Liver (tissue), 9 donors: ENCODE data around the gene ITPK1. TPM values are rescaled to one million over a fixed set of nuclear protein-coding genes. Genes with fewer than 3 reads are reported as not detected.

Source experiments
- DNase-seq: peaks from one replicate; pipeline ENCODE4 v3.0.0-alpha.2; 2017; ENCODE audit warnings: low spot score
- H3K27ac ChIP-seq, 2 donors: one replicate each; pipeline ENCODE4 v1.7.0; 2013; ENCODE audit warnings: inconsistent platforms in 2 of 2, low read length in 2 of 2, control low read depth in 1 of 2, low read depth in 1 of 2, mild to moderate bottlenecking in 1 of 2
- H3K27me3 ChIP-seq, 4 donors: one replicate each; pipeline versions ENCODE4 v1.6.1 to v1.7.0; 2013; ENCODE audit warnings: low read length in 3 of 4, inconsistent platforms in 1 of 4, mild to moderate bottlenecking in 1 of 4, moderate library complexity in 1 of 4; ENCODE audit not compliant: control insufficient read depth in 4 of 4, insufficient read depth in 4 of 4
- H3K36me3 ChIP-seq, 4 donors: one replicate each; pipeline versions ENCODE4 v1.6.1 to v1.7.0; 2013; ENCODE audit warnings: low read length in 3 of 4, mild to moderate bottlenecking in 3 of 4, low read depth in 1 of 4, moderate library complexity in 1 of 4; ENCODE audit not compliant: control insufficient read depth in 4 of 4, insufficient read depth in 3 of 4
- H3K4me1 ChIP-seq, 4 donors: one replicate each; pipeline versions ENCODE4 v1.6.1 to v1.7.0; 2013; ENCODE audit warnings: low read length in 3 of 4, mild to moderate bottlenecking in 3 of 4, moderate library complexity in 1 of 4; ENCODE audit not compliant: control insufficient read depth in 4 of 4, insufficient read depth in 4 of 4
- H3K4me3 ChIP-seq, 3 donors: one replicate each; pipeline versions ENCODE4 v1.6.1 to v1.7.0; 2013; ENCODE audit warnings: low read length in 3 of 3, control low read depth in 1 of 3, low read depth in 1 of 3, mild to moderate bottlenecking in 1 of 3
- H3K9ac ChIP-seq, 2 donors: one replicate each; pipeline ENCODE4 v1.7.0; 2013; ENCODE audit warnings: low read length in 2 of 2, mild to moderate bottlenecking in 2 of 2, moderate library complexity in 2 of 2, control low read depth in 1 of 2, low read depth in 1 of 2
- H3K9me3 ChIP-seq, 4 donors: one replicate each; pipeline versions ENCODE4 v1.6.1 to v1.7.0; 2013; ENCODE audit warnings: low read length in 3 of 4; ENCODE audit not compliant: control insufficient read depth in 4 of 4
- EGR1 ChIP-seq, 2 donors: IDR thresholded peaks; 2 replicates each; pipeline ENCODE4 v1.6.1; 2016 to 2018; ENCODE audit warnings: antibody characterized with exemption in 2 of 2, low read depth in 2 of 2
- FOXA1 ChIP-seq: IDR thresholded peaks from 2 replicates; pipeline ENCODE4 v1.6.1; 2016; ENCODE audit warnings: antibody characterized with exemption
- FOXA2 ChIP-seq: IDR thresholded peaks from 2 replicates; pipeline ENCODE4 v1.6.1; 2016; ENCODE audit warnings: antibody characterized with exemption
- GABPA ChIP-seq, 2 donors: IDR thresholded peaks in 1 of 2; conservative IDR thresholded peaks in 1 of 2; 2 replicates each; pipeline ENCODE4 v1.6.1; 2016; ENCODE audit warnings: antibody characterized with exemption in 2 of 2, mild to moderate bottlenecking in 1 of 2, moderate library complexity in 1 of 2
- HNF4A ChIP-seq, 2 donors: conservative IDR thresholded peaks; 2 replicates each; pipeline ENCODE4 v1.6.1; 2016; ENCODE audit warnings: antibody characterized with exemption in 2 of 2, mild to moderate bottlenecking in 2 of 2
- HNF4G ChIP-seq: IDR thresholded peaks from 2 replicates; pipeline ENCODE4 v1.6.1; 2016; ENCODE audit warnings: antibody characterized with exemption
- JUND ChIP-seq, 2 donors: IDR thresholded peaks; 2 replicates each; pipeline ENCODE4 v1.6.1; 2016; ENCODE audit warnings: antibody characterized with exemption in 2 of 2
- NR2F2 ChIP-seq: IDR thresholded peaks from 2 replicates; pipeline ENCODE4 v1.6.1; 2016; ENCODE audit warnings: antibody characterized with exemption
- RAD21 ChIP-seq, 2 donors: IDR thresholded peaks; 2 replicates each; pipeline ENCODE4 v1.6.1; 2016; ENCODE audit warnings: antibody characterized with exemption in 2 of 2, mild to moderate bottlenecking in 2 of 2
- RXRA ChIP-seq, 2 donors: IDR thresholded peaks; 2 replicates each; pipeline ENCODE4 v1.6.1; 2017 to 2018; ENCODE audit warnings: antibody characterized with exemption in 2 of 2, mild to moderate bottlenecking in 1 of 2
- SP1 ChIP-seq: IDR thresholded peaks from 2 replicates; pipeline ENCODE4 v1.6.1; 2018; ENCODE audit warnings: antibody characterized with exemption, mild to moderate bottlenecking
- TAF1 ChIP-seq: conservative IDR thresholded peaks from 2 replicates; pipeline ENCODE4 v1.6.1; 2016; ENCODE audit warnings: antibody characterized with exemption, mild to moderate bottlenecking
- YY1 ChIP-seq: IDR thresholded peaks from 2 replicates; pipeline ENCODE4 v1.6.1; 2016; ENCODE audit warnings: antibody characterized with exemption, mild to moderate bottlenecking
- WGBS: extraction: QIAGEN DNeasy Blood & Tissue Kit; methylation state at CpG from one replicate; pipeline ENCODE4 v1.1.7; 2013; 5-methylcytosine and 5-hydroxymethylcytosine counted together
- polyA plus RNA-seq, 2 donors: library from polyadenylated mRNA; stranded (reverse) in 1 of 2; unstranded in 1 of 2; fragments of 200-250 nt in 1 of 2; fragments of >200 nt in 1 of 2; fragmentation: Nextera tagmentation in 1 of 2; extraction: Ambion mirVana in 1 of 2; gene quantifications; one replicate each; pipeline versions ENCODE4 v1.2.1 to v1.2.3, GENCODE V29; 2013 to 2015
- total RNA-seq, 2 donors: library from RNA; depleted of rRNA; stranded (reverse); fragments of >200 nt; gene quantifications; one replicate each; pipeline ENCODE4 v1.2.3, GENCODE V29; 2014
- TF ChIP-seq, protein P1 (sequence below): fragments of 150-350 bp; IDR thresholded peaks from 2 replicates; pipeline ENCODE4 v1.5.1; 2017; ENCODE audit warnings: improper control_type of control experiment, low read depth, low read length; ENCODE audit not compliant: missing input control
- TF ChIP-seq, protein P2 (sequence below): IDR thresholded peaks from 2 replicates; pipeline ENCODE4 v1.6.1; 2016; ENCODE audit warnings: antibody characterized with exemption, mild to moderate bottlenecking
- TF ChIP-seq, protein P3 (sequence below): IDR thresholded peaks from 2 replicates; pipeline ENCODE4 v1.6.1; 2016; ENCODE audit warnings: antibody characterized with exemption
- TF ChIP-seq, protein P4 (sequence below): IDR thresholded peaks from 2 replicates; pipeline ENCODE4 v1.6.1; 2016; ENCODE audit warnings: antibody characterized with exemption
- TF ChIP-seq, protein P5 (sequence below): IDR thresholded peaks from 2 replicates; pipeline ENCODE4 v1.6.1; 2016; ENCODE audit warnings: antibody characterized with exemption
- donor health status: healthy.
- donor health status: healthy.
- donor health status: healthy.
- donor health status: healthy.
- donor health status: healthy.

The ITPK1 gene
- total and polyA plus RNA-seq, 4 donors: 9.0 to 41.2 (median 20.4) TPM

DNA sequence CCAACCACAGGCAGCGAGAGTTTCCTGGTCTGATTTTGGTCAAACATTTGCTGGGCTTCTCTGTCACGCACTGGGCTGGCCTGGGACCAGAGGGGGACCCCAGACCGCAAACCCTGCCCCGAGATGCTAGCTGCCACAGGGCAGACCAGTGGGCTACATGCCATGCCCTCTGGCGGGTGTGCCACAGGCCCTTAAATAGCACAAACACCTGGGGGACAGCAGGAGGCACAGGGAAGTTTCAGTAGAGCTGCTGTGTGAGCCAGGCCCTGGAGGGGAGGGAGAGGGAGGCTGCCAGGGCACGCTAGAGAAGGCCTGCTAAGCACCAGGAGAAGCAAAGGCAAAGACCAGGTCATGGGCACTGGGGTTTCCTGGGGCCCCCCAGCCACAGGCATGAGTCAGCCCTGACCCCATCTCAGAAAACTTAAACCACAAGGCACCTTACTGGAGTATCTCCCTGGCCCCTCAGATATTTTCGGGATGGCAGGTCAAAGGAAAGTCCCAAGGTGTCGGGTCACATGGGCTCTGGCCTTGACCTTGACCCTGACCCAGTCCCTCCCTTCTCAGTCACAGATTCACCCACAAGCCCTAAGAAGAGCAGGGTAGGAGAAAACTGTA, 29.2 kb downstream of the ITPK1 start:
- no peaks in the 10 kb centered on the region for H3K36me3 ChIP-seq
- 81% methylated on average over 8 of the region's 8 CpGs for WGBS
- H3K9ac ChIP-seq: no peak overlapping the region
- TF ChIP-seq, protein P1, sequence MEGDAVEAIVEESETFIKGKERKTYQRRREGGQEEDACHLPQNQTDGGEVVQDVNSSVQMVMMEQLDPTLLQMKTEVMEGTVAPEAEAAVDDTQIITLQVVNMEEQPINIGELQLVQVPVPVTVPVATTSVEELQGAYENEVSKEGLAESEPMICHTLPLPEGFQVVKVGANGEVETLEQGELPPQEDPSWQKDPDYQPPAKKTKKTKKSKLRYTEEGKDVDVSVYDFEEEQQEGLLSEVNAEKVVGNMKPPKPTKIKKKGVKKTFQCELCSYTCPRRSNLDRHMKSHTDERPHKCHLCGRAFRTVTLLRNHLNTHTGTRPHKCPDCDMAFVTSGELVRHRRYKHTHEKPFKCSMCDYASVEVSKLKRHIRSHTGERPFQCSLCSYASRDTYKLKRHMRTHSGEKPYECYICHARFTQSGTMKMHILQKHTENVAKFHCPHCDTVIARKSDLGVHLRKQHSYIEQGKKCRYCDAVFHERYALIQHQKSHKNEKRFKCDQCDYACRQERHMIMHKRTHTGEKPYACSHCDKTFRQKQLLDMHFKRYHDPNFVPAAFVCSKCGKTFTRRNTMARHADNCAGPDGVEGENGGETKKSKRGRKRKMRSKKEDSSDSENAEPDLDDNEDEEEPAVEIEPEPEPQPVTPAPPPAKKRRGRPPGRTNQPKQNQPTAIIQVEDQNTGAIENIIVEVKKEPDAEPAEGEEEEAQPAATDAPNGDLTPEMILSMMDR: no peak
- TF ChIP-seq HNF4A (conservative IDR thresholded peaks at IDR 0.05): no peak
- no peak for TF ChIP-seq GABPA (IDR thresholded peaks at IDR 0.05 in 1 of 2, conservative IDR thresholded peaks at IDR 0.05 in 1 of 2)
- TF ChIP-seq FOXA1: no peak
- TF ChIP-seq, protein P2, sequence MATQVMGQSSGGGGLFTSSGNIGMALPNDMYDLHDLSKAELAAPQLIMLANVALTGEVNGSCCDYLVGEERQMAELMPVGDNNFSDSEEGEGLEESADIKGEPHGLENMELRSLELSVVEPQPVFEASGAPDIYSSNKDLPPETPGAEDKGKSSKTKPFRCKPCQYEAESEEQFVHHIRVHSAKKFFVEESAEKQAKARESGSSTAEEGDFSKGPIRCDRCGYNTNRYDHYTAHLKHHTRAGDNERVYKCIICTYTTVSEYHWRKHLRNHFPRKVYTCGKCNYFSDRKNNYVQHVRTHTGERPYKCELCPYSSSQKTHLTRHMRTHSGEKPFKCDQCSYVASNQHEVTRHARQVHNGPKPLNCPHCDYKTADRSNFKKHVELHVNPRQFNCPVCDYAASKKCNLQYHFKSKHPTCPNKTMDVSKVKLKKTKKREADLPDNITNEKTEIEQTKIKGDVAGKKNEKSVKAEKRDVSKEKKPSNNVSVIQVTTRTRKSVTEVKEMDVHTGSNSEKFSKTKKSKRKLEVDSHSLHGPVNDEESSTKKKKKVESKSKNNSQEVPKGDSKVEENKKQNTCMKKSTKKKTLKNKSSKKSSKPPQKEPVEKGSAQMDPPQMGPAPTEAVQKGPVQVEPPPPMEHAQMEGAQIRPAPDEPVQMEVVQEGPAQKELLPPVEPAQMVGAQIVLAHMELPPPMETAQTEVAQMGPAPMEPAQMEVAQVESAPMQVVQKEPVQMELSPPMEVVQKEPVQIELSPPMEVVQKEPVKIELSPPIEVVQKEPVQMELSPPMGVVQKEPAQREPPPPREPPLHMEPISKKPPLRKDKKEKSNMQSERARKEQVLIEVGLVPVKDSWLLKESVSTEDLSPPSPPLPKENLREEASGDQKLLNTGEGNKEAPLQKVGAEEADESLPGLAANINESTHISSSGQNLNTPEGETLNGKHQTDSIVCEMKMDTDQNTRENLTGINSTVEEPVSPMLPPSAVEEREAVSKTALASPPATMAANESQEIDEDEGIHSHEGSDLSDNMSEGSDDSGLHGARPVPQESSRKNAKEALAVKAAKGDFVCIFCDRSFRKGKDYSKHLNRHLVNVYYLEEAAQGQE: no peak
- TF ChIP-seq, protein P3, sequence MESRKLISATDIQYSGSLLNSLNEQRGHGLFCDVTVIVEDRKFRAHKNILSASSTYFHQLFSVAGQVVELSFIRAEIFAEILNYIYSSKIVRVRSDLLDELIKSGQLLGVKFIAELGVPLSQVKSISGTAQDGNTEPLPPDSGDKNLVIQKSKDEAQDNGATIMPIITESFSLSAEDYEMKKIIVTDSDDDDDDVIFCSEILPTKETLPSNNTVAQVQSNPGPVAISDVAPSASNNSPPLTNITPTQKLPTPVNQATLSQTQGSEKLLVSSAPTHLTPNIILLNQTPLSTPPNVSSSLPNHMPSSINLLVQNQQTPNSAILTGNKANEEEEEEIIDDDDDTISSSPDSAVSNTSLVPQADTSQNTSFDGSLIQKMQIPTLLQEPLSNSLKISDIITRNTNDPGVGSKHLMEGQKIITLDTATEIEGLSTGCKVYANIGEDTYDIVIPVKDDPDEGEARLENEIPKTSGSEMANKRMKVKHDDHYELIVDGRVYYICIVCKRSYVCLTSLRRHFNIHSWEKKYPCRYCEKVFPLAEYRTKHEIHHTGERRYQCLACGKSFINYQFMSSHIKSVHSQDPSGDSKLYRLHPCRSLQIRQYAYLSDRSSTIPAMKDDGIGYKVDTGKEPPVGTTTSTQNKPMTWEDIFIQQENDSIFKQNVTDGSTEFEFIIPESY: no peak
- no peak for TF ChIP-seq HNF4G
- TF ChIP-seq, protein P4, sequence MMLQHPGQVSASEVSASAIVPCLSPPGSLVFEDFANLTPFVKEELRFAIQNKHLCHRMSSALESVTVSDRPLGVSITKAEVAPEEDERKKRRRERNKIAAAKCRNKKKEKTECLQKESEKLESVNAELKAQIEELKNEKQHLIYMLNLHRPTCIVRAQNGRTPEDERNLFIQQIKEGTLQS: no peak
- TF ChIP-seq RXRA (IDR thresholded peaks at IDR 0.05): no peak
- TF ChIP-seq YY1: no peak
- TF ChIP-seq RAD21 (IDR thresholded peaks at IDR 0.05): no peak
- no peak for TF ChIP-seq JUND (IDR thresholded peaks at IDR 0.05)
- TF ChIP-seq TAF1: no peak
- TF ChIP-seq FOXA2: no peak
- TF ChIP-seq NR2F2: no peak
- TF ChIP-seq EGR1 (IDR thresholded peaks at IDR 0.05; ENCODE audit: low read depth in 2 of 2): no peak
- TF ChIP-seq, protein P5, sequence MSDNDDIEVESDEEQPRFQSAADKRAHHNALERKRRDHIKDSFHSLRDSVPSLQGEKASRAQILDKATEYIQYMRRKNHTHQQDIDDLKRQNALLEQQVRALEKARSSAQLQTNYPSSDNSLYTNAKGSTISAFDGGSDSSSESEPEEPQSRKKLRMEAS: no peak
- no peak for TF ChIP-seq SP1
- DNase-seq: no peak
- H3K27me3 ChIP-seq: no peaks in the 10 kb centered on the region
- peaks cover 8 to 29% (median 17%) of the 10 kb centered on the region in 4 donors for H3K4me1 ChIP-seq
- no peak overlapping the region for H3K4me3 ChIP-seq
- no peaks in the 10 kb centered on the region for H3K9me3 ChIP-seq
- H3K27ac ChIP-seq: no peak overlapping the region
